Ishikawa (cell line): Measurements from ENCODE around the gene TSPAN8.

ENCODE experiments used
- CREB1 ChIP-seq: IDR thresholded peaks from 2 replicates; pipeline ENCODE4 v1.6.1; 2012; ENCODE audit warnings: low read depth
- EGR1 ChIP-seq: IDR thresholded peaks from 2 replicates; pipeline ENCODE4 v1.6.1; 2012
- EP300 ChIP-seq: IDR thresholded peaks from 2 replicates; pipeline ENCODE4 v1.6.1; 2012; ENCODE audit warnings: borderline replicate concordance
- FOXM1 ChIP-seq: IDR thresholded peaks from 2 replicates; pipeline ENCODE4 v1.6.1; 2012; ENCODE audit warnings: low read depth, borderline replicate concordance
- MAX ChIP-seq: IDR thresholded peaks from 2 replicates; pipeline ENCODE4 v1.6.1; 2012
- REST ChIP-seq: IDR thresholded peaks from 2 replicates; pipeline ENCODE4 v1.6.1; 2012; ENCODE audit warnings: low read depth, mild to moderate bottlenecking
- TAF1 ChIP-seq: IDR thresholded peaks from 2 replicates; pipeline ENCODE4 v1.6.1; 2012; ENCODE audit warnings: low read depth, mild to moderate bottlenecking
- TCF12 ChIP-seq: IDR thresholded peaks from 2 replicates; pipeline ENCODE4 v1.6.1; 2012; ENCODE audit warnings: low read depth
- TEAD4 ChIP-seq: IDR thresholded peaks from 2 replicates; pipeline ENCODE4 v1.6.1; 2012
- YY1 ChIP-seq: IDR thresholded peaks from 2 replicates; pipeline ENCODE4 v1.6.1; 2012; ENCODE audit warnings: low read depth

- TF ChIP-seq TEAD4 (no peak), REST (no peak), EP300 (no peak), CREB1 (no peak), YY1 (no peak), FOXM1 (no peak), TAF1 (no peak), MAX (no peak), EGR1 (no peak), TCF12 (no peak)
These were observed 9.2 kb upstream of the TSPAN8 start for GRCh38 chr12:71166862-71167496.
